OCI-LY3 (cell line): ENCODE measurements around the gene ADARB1.

ENCODE experiments used
- H2AFZ ChIP-seq: fragments of 200-600, 300-600 bp; shearing (Covaris generic); 2 replicates; pipeline ENCODE4 v1.6.0; 2014; ENCODE audit warnings: antibody characterized with exemption, low read depth, low read length
- H3K27ac ChIP-seq: fragments of 200-600, 300-600 bp; sonication (generic); 2 replicates; pipeline ENCODE4 v1.5.1; 2014; ENCODE audit warnings: mild to moderate bottlenecking, low read length, moderate library complexity, mixed read lengths
- H3K27me3 ChIP-seq: fragments of 200-600, 300-600 bp; sonication (generic); 2 replicates; pipeline ENCODE4 v1.6.1; 2014; ENCODE audit warnings: low read depth, low read length, mixed read lengths
- H3K36me3 ChIP-seq: fragments of 200-600, 300-600 bp; sonication (generic); replicated peaks from 2 replicates; pipeline ENCODE3; 2014; ENCODE audit warnings: low read depth, low read length, mixed read lengths
- H3K4me1 ChIP-seq: fragments of 300-600, 200-600 bp; sonication (generic); 2 replicates; pipeline ENCODE4 v1.6.1; 2014; ENCODE audit warnings: low read length, mixed read lengths
- H3K4me2 ChIP-seq: fragments of 200-600, 300-600 bp; sonication (generic); 2 replicates; pipeline ENCODE4 v1.6.1; 2014; ENCODE audit warnings: low read length, mixed read lengths
- H3K4me3 ChIP-seq: fragments of 300-600, 200-600 bp; sonication (generic); 2 replicates; pipeline ENCODE4 v1.5.1; 2014; ENCODE audit warnings: antibody characterized with exemption, mild to moderate bottlenecking, low read length, moderate library complexity
- H3K79me2 ChIP-seq: fragments of 300-600, 200-600 bp; shearing (Covaris generic); 2 replicates; pipeline ENCODE4 v1.6.1; 2014; ENCODE audit warnings: mild to moderate bottlenecking, low read length, mixed read lengths
- H3K9ac ChIP-seq: fragments of 300-600, 200-600 bp; shearing (Covaris generic); 2 replicates; pipeline ENCODE4 v1.6.0; 2014; ENCODE audit warnings: mild to moderate bottlenecking, low read length, moderate library complexity
- H3K9me3 ChIP-seq: fragments of 200-600, 300-600 bp; shearing (Covaris generic); 2 replicates; pipeline ENCODE4 v1.6.1; 2014; ENCODE audit warnings: low read length, mixed read lengths; ENCODE audit not compliant: insufficient read depth
- H4K20me1 ChIP-seq: fragments of 200-600, 300-600 bp; sonication (generic); 2 replicates; pipeline ENCODE4 v1.6.1; 2016; ENCODE audit warnings: low read length, mixed read lengths; ENCODE audit not compliant: insufficient read depth
- EZH2phosphoT487 ChIP-seq: fragments of 200-600 bp; shearing (Covaris generic); IDR thresholded peaks from 2 replicates; pipeline ENCODE4 v1.6.1; 2018; ENCODE audit warnings: antibody characterized with exemption, mixed run types, low read depth
- TF ChIP-seq, protein P1 (sequence below): fragments of 200-600, 300-600 bp; sonication (generic); IDR thresholded peaks from 2 replicates; pipeline ENCODE4 v1.5.1; 2014; ENCODE audit warnings: antibody characterized with exemption, low read length, low read depth

The ADARB1 gene

DNA sequence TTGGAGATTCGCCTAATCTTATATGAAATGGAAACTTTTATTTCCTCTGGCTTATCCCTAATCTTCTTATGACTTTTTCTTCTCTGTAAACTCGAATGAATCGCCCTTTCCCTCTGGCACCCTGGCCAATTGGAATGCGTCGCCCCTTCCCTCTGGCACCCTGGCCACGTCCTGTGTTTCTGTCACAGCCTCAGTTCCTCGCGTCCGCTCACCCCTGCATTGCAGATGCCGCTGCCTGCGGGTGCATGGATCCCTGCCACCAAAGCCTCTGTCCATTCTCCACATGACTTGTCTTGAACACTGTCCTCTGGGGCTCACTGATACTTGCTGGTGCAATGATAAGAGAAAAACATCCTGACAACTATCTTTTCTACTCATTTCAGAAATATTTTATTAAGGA lies 104.6 kb downstream of the ADARB1 start:
- Histone ChIP-seq H3K4me2 (no peak overlapping the region), H3K9me3 (no peaks in the 10 kb centered on the region), H3K79me2 (no peaks in the 10 kb centered on the region), H3K4me3 (no peak overlapping the region), H3K27me3 (no peaks in the 10 kb centered on the region), H3K9ac (no peak overlapping the region), H4K20me1 (no peaks in the 10 kb centered on the region), H3K36me3 (no peaks in the 10 kb centered on the region), H2AFZ (no peak overlapping the region), H3K27ac (no peak overlapping the region), H3K4me1 (no peaks in the 10 kb centered on the region)
- TF ChIP-seq, protein P1, sequence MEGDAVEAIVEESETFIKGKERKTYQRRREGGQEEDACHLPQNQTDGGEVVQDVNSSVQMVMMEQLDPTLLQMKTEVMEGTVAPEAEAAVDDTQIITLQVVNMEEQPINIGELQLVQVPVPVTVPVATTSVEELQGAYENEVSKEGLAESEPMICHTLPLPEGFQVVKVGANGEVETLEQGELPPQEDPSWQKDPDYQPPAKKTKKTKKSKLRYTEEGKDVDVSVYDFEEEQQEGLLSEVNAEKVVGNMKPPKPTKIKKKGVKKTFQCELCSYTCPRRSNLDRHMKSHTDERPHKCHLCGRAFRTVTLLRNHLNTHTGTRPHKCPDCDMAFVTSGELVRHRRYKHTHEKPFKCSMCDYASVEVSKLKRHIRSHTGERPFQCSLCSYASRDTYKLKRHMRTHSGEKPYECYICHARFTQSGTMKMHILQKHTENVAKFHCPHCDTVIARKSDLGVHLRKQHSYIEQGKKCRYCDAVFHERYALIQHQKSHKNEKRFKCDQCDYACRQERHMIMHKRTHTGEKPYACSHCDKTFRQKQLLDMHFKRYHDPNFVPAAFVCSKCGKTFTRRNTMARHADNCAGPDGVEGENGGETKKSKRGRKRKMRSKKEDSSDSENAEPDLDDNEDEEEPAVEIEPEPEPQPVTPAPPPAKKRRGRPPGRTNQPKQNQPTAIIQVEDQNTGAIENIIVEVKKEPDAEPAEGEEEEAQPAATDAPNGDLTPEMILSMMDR: no peak
- no peak for TF ChIP-seq EZH2phosphoT487

DNA sequence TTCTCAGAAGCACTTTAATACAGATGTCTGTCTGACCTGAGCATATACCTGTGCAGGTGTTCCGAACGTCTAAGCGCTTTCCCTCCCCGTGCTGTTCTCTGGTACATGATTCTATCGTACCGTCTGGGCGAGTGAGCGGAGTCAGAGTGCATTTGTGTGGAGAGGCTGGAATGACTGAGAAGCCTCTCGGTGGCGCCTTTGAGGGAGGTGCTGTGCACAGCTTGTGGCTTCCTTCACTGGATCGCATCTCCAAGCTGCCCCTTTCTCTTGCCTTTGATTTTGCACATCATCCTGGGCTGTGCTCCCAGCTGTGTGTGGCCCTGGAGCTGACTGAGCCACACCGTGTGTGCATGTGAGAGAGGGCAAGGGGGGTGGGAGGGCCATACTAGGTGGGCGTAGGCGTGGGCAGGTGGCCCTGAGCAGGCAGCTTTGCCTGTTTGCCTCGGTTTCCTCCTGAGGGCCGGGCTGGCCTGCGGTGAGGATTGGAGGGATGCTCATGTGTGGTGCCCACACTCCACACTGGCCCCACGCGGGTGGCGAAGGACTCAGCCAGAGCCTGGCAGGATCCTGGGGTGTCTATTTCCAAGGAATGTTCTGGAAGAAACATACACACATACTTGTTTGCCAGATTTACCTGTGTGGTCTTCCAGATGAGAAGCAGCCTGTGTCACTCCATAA lies 105.3 kb downstream of the ADARB1 start:
- H3K79me2 ChIP-seq: no peaks in the 10 kb centered on the region
- no peak overlapping the region for H3K27ac ChIP-seq
- H3K36me3 ChIP-seq: no peaks in the 10 kb centered on the region
- H3K4me2 ChIP-seq: no peak overlapping the region
- H3K27me3 ChIP-seq: no peaks in the 10 kb centered on the region
- no peak overlapping the region for H3K4me3 ChIP-seq
- no peak overlapping the region for H3K9ac ChIP-seq
- H3K4me1 ChIP-seq: no peaks in the 10 kb centered on the region
- H4K20me1 ChIP-seq: no peaks in the 10 kb centered on the region
- TF ChIP-seq, protein P1: no peak
- TF ChIP-seq EZH2phosphoT487: no peak
- H3K9me3 ChIP-seq: no peaks in the 10 kb centered on the region
- H2AFZ ChIP-seq: no peak overlapping the region

DNA sequence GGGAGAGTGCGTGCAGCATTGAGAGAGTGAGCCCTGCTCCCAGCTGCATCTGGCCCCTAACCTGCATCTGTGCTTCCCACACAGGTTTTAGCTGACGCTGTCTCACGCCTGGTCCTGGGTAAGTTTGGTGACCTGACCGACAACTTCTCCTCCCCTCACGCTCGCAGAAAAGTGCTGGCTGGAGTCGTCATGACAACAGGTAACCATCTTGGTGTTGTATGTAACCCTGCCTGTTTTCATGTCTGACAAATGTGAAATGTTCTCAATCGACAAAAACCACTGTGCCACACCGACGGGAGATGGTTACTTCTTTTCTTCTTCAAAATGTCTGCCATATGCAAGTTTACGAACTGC lies 105.8 kb downstream of the ADARB1 start:
- H3K9ac ChIP-seq: no peak overlapping the region
- H3K9me3 ChIP-seq: no peaks in the 10 kb centered on the region
- no peaks in the 10 kb centered on the region for H3K36me3 ChIP-seq
- no peaks in the 10 kb centered on the region for H4K20me1 ChIP-seq
- no peaks in the 10 kb centered on the region for H3K79me2 ChIP-seq
- H3K4me3 ChIP-seq: no peak overlapping the region
- no peak overlapping the region for H3K4me2 ChIP-seq
- H3K4me1 ChIP-seq: no peaks in the 10 kb centered on the region
- no peak overlapping the region for H3K27ac ChIP-seq
- TF ChIP-seq, protein P1: no peak
- no peak for TF ChIP-seq EZH2phosphoT487
- H2AFZ ChIP-seq: no peak overlapping the region
- no peaks in the 10 kb centered on the region for H3K27me3 ChIP-seq

DNA sequence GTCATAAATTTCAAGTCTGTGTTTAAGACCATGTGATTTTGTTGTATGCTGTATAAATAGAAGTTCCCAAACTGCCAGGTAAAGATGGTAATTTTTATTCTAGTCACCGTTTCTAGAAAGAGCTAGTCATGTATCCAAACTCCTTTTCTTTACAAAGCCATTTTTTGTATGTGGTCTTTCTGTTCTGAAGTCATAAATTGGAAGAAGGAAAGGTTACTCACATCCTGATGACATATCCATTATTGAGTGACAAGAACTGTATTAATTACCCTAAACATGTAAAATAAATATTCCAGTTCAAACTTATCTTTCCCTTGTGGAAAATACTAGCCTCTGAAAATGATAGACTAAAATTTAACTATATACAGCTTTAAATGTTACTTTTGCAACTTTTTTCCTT lies 108.6 kb downstream of the ADARB1 start:
- TF ChIP-seq EZH2phosphoT487: no peak
- TF ChIP-seq, protein P1: no peak
- H3K79me2 ChIP-seq: no peaks in the 10 kb centered on the region
- H3K27me3 ChIP-seq: no peaks in the 10 kb centered on the region
- H3K4me3 ChIP-seq: no peak overlapping the region
- no peaks in the 10 kb centered on the region for H3K36me3 ChIP-seq
- H3K9me3 ChIP-seq: peaks cover 4% of the 10 kb centered on the region; the same call in 1 of the 2 replicates
- no peak overlapping the region for H3K9ac ChIP-seq
- no peak overlapping the region for H3K4me2 ChIP-seq
- H3K4me1 ChIP-seq: no peaks in the 10 kb centered on the region
- H4K20me1 ChIP-seq: no peaks in the 10 kb centered on the region
- H3K27ac ChIP-seq: no peak overlapping the region
- no peak overlapping the region for H2AFZ ChIP-seq
